COLO829 (cell line): ENCODE data around the gene ALKBH4.
"Not testable (repeated sequence)": the region's sequence is repeated elsewhere in the genome, so short reads cannot be mapped to it uniquely, and the experiment has no call there.

Experiments
- DNase-seq: peaks from one replicate; pipeline ENCODE4 v3.0.0; 2012; ENCODE audit warnings: low spot score

ALKBH4 gene

GRCh38 chr7:102464577-102465280, at the start of gene ALKBH4, which contains the start of gene LRWD1:
Gene ALKBH4 (minus strand): TSS chr7:102464863. CDS start chr7:102464836, 27 bp downstream.
Gene LRWD1 (plus strand): TSS chr7:102464984. CDS start chr7:102465081, 97 bp downstream.
- peak; percentile 100 for DNase-seq

GRCh38 chr7:102512642-102513221, 48.1 kb upstream of the ALKBH4 start:
- peak; percentile 0 for DNase-seq

GRCh38 chr7:102511860-102512522, 47.3 kb upstream of the ALKBH4 start:
- DNase-seq = not testable (repeated sequence)

GRCh38 chr7:102510575-102510974, 45.9 kb upstream of the ALKBH4 start:
- DNase-seq = not testable (repeated sequence)

- DNase-seq = not testable (repeated sequence)
Observed at GRCh38 chr7:102507410-102508088, 42.9 kb upstream of the ALKBH4 start.

GRCh38 chr7:102505298-102506185, 40.9 kb upstream of the ALKBH4 start:
- DNase-seq = not testable (repeated sequence)

GRCh38 chr7:102503141-102503540, 38.5 kb upstream of the ALKBH4 start:
- not testable (repeated sequence) for DNase-seq

GRCh38 chr7:102498321-102498720, 33.7 kb upstream of the ALKBH4 start:
- not testable (repeated sequence) for DNase-seq

GRCh38 chr7:102497308-102497707, 32.6 kb upstream of the ALKBH4 start:
- DNase-seq = not testable (repeated sequence)

GRCh38 chr7:102496861-102497260, 32.2 kb upstream of the ALKBH4 start:
- DNase-seq = not testable (repeated sequence)

GRCh38 chr7:102494473-102495149, 29.9 kb upstream of the ALKBH4 start:
- DNase-seq = not testable (repeated sequence)

GRCh38 chr7:102494026-102494425, 29.4 kb upstream of the ALKBH4 start:
- DNase-seq = not testable (repeated sequence)

GRCh38 chr7:102493220-102493935, 28.7 kb upstream of the ALKBH4 start:
- DNase-seq = not testable (repeated sequence)

- DNase-seq = not testable (repeated sequence)
Observed at GRCh38 chr7:102490529-102491075, 25.9 kb upstream of the ALKBH4 start.

GRCh38 chr7:102484317-102484716, 19.7 kb upstream of the ALKBH4 start:
- not testable (repeated sequence) for DNase-seq

GRCh38 chr7:102481962-102482361, 17.3 kb upstream of the ALKBH4 start:
- DNase-seq = not testable (repeated sequence)

GRCh38 chr7:102479982-102480637, 15.4 kb upstream of the ALKBH4 start:
- not testable (repeated sequence) for DNase-seq

- DNase-seq = not testable (repeated sequence)
Observed at GRCh38 chr7:102479209-102479584, 14.5 kb upstream of the ALKBH4 start.
